ENCODE measurements around the gene NLRP13. TPM values are rescaled to one million over a fixed set of nuclear protein-coding genes. Genes with fewer than 3 reads are reported as not detected.
"Not testable (repeated sequence)": the region's sequence is repeated elsewhere in the genome, so short reads cannot be mapped to it uniquely, and the experiment has no call there.

NLRP13 gene
- total and polyA plus RNA-seq, 2 donors from 2014 or later = not detected

DNA sequence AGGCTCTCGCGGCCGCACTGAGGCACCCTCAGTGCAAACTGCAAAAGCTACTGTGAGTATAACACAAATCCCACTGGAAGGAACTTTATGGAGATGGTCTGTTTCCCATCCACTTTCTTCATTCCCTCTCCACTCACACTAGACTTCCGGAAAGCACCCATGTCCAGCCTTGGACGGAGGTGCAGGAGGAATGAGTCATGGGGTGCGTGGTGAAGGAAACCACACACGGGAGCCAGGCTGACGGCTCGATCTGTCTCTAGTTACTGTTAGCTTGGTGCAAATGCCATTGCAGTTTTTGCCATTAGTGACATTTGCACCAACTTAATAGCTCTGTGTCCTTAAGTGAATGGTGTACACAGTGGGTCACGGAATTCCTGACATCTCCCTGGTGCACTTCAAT, 30.1 kb upstream of the NLRP13 start:
- no peak overlapping the region for H3K27ac ChIP-seq (ENCODE audit: low read depth in 2 of 2, low read length in 2 of 2)
- no peaks in the 10 kb centered on the region for H3K36me3 ChIP-seq (ENCODE audit: control insufficient read depth in 2 of 3, insufficient read depth in 3 of 3, low read length in 3 of 3)
- no peak overlapping the region for H3K4me3 ChIP-seq (ENCODE audit: low read length in 3 of 3)
- H3K9ac ChIP-seq (ENCODE audit: low read length in 3 of 3) = no peak overlapping the region
- FAIRE-seq (no peak), DNase-seq (no peak)
- TF ChIP-seq, protein P1, sequence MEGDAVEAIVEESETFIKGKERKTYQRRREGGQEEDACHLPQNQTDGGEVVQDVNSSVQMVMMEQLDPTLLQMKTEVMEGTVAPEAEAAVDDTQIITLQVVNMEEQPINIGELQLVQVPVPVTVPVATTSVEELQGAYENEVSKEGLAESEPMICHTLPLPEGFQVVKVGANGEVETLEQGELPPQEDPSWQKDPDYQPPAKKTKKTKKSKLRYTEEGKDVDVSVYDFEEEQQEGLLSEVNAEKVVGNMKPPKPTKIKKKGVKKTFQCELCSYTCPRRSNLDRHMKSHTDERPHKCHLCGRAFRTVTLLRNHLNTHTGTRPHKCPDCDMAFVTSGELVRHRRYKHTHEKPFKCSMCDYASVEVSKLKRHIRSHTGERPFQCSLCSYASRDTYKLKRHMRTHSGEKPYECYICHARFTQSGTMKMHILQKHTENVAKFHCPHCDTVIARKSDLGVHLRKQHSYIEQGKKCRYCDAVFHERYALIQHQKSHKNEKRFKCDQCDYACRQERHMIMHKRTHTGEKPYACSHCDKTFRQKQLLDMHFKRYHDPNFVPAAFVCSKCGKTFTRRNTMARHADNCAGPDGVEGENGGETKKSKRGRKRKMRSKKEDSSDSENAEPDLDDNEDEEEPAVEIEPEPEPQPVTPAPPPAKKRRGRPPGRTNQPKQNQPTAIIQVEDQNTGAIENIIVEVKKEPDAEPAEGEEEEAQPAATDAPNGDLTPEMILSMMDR (IDR thresholded peaks at IDR 0.05; ENCODE audit: borderline replicate concordance, extremely low read depth, insufficient read depth) = no peak
- intact Hi-C loops (cut with DNase I) = no loop called here
- H3K4me1 ChIP-seq (ENCODE audit: control insufficient read depth in 2 of 3, insufficient read depth in 2 of 3, low read depth in 1 of 3, low read length in 3 of 3) = no peaks in the 10 kb centered on the region
- H3K9me3 ChIP-seq (ENCODE audit: control insufficient read depth in 2 of 3, insufficient read depth in 1 of 3, low read length in 3 of 3) = no peaks in the 10 kb centered on the region
- H3K27me3 ChIP-seq (ENCODE audit: control insufficient read depth, insufficient read depth, low read length) = no peaks in the 10 kb centered on the region

DNA sequence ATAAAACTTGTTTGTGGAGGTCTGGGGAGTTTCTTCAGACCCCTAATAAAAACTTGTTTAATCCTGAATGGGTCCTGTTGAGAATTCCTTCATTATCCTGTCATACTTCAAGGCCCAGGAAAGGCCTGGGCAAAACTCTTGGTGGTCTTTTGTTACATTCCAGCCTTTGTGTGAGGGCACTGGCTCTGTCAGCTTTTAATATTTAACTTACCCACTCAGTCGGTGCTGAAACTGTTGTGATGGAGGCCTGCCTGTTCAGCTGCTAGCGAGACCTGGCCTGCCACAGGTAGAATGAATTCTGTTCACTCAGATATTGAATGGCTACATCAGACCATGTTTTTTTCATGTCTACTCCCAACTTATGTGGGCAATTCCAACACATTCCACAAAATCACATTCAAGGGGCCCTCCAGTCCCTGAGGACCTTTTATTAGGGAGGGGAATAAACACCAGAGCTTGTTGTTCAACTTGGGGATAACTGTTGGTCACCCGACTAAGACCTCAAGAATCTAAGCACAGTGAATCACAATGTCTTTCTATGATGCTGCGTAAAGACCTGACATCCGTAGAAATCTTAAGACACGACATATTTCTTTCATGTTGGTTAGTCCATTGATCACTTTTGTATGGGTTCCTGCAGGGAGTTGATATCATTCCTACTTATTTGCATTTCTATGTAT, 28.0 kb upstream of the NLRP13 start:
- TF ChIP-seq, protein P1 (IDR thresholded peaks at IDR 0.05; ENCODE audit: borderline replicate concordance, extremely low read depth, insufficient read depth) = no peak
- no peak for FAIRE-seq
- no peaks in the 10 kb centered on the region for H3K4me1 ChIP-seq (ENCODE audit: control insufficient read depth in 2 of 3, insufficient read depth in 2 of 3, low read depth in 1 of 3, low read length in 3 of 3)
- no peaks in the 10 kb centered on the region for H3K27me3 ChIP-seq (ENCODE audit: control insufficient read depth, insufficient read depth, low read length)
- no peak overlapping the region for H3K4me3 ChIP-seq (ENCODE audit: low read length in 3 of 3)
- H3K9me3 ChIP-seq (ENCODE audit: control insufficient read depth in 2 of 3, insufficient read depth in 1 of 3, low read length in 3 of 3) = no peaks in the 10 kb centered on the region
- intact Hi-C loops (cut with DNase I) = no loop called here
- DNase-seq = peak in 2 of 5 donors; percentile 1 to 44
- no peak overlapping the region for H3K27ac ChIP-seq (ENCODE audit: low read depth in 2 of 2, low read length in 2 of 2)
- no peak overlapping the region for H3K9ac ChIP-seq (ENCODE audit: low read length in 3 of 3)
- H3K36me3 ChIP-seq (ENCODE audit: control insufficient read depth in 2 of 3, insufficient read depth in 3 of 3, low read length in 3 of 3) = no peaks in the 10 kb centered on the region

DNA sequence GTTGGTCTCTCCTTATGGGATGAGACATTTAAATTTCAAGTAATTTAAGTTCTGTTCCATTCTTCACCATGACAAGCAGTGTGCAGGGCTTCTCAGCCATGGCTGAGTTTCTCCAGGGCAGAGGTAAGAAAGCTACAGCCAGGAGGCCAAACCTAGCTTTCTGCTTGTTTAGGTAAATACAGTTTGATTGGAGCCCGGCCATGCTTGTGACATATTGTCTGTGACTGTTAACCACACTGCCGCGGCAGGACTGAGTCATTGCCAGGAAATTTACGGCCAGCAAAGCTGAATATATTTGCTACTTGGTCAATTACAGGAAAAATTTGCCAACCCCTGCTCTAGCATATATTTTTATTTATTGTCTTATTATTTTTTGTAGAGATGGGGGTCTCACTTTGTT, 26.2 kb upstream of the NLRP13 start:
- H3K9ac ChIP-seq (ENCODE audit: low read length in 3 of 3) = no peak overlapping the region
- H3K27ac ChIP-seq (ENCODE audit: low read depth in 2 of 2, low read length in 2 of 2) = no peak overlapping the region
- TF ChIP-seq, protein P1 (IDR thresholded peaks at IDR 0.05; ENCODE audit: borderline replicate concordance, extremely low read depth, insufficient read depth) = no peak
- H3K9me3 ChIP-seq (ENCODE audit: control insufficient read depth in 2 of 3, insufficient read depth in 1 of 3, low read length in 3 of 3) = no peaks in the 10 kb centered on the region
- H3K27me3 ChIP-seq (ENCODE audit: control insufficient read depth, insufficient read depth, low read length) = no peaks in the 10 kb centered on the region
- peak in 1 of 5 donors; percentile 1 for DNase-seq
- H3K4me3 ChIP-seq (ENCODE audit: low read length in 3 of 3) = no peak overlapping the region
- H3K4me1 ChIP-seq (ENCODE audit: control insufficient read depth in 2 of 3, insufficient read depth in 2 of 3, low read depth in 1 of 3, low read length in 3 of 3) = no peaks in the 10 kb centered on the region
- intact Hi-C loops (cut with DNase I) = no loop called here
- FAIRE-seq = no peak
- H3K36me3 ChIP-seq (ENCODE audit: control insufficient read depth in 2 of 3, insufficient read depth in 3 of 3, low read length in 3 of 3) = no peaks in the 10 kb centered on the region

GRCh38 chr19:55956431-55956830, 24.3 kb upstream of the NLRP13 start:
- no peak for FAIRE-seq
- TF ChIP-seq, protein P1 (IDR thresholded peaks at IDR 0.05; ENCODE audit: borderline replicate concordance, extremely low read depth, insufficient read depth) = no peak

GRCh38 chr19:55950566-55950965, 18.4 kb upstream of the NLRP13 start:
- H3K9me3 ChIP-seq (ENCODE audit: control insufficient read depth in 2 of 3, insufficient read depth in 1 of 3, low read length in 3 of 3); H3K27me3 ChIP-seq (ENCODE audit: control insufficient read depth, insufficient read depth, low read length); H3K4me3 ChIP-seq (ENCODE audit: low read length in 3 of 3); intact Hi-C loops (cut with DNase I); DNase-seq; FAIRE-seq; H3K36me3 ChIP-seq (ENCODE audit: control insufficient read depth in 2 of 3, insufficient read depth in 3 of 3, low read length in 3 of 3); H3K4me1 ChIP-seq (ENCODE audit: control insufficient read depth in 2 of 3, insufficient read depth in 2 of 3, low read depth in 1 of 3, low read length in 3 of 3); H3K27ac ChIP-seq (ENCODE audit: low read depth in 2 of 2, low read length in 2 of 2); H3K9ac ChIP-seq (ENCODE audit: low read length in 3 of 3): not testable (repeated sequence)

More at GRCh38 chr19:55956431-55956830, 24.3 kb upstream of the NLRP13 start:
- Histone ChIP-seq H3K4me3 (ENCODE audit: low read length in 3 of 3) (no peak overlapping the region), H3K27ac (ENCODE audit: low read depth in 2 of 2, low read length in 2 of 2) (no peak overlapping the region), H3K9ac (ENCODE audit: low read length in 3 of 3) (no peak overlapping the region), H3K36me3 (ENCODE audit: control insufficient read depth in 2 of 3, insufficient read depth in 3 of 3, low read length in 3 of 3) (no peaks in the 10 kb centered on the region), H3K27me3 (ENCODE audit: control insufficient read depth, insufficient read depth, low read length) (no peaks in the 10 kb centered on the region), H3K4me1 (ENCODE audit: control insufficient read depth in 2 of 3, insufficient read depth in 2 of 3, low read depth in 1 of 3, low read length in 3 of 3) (no peaks in the 10 kb centered on the region), H3K9me3 (ENCODE audit: control insufficient read depth in 2 of 3, insufficient read depth in 1 of 3, low read length in 3 of 3) (no peaks in the 10 kb centered on the region)
- no peak for DNase-seq
- intact Hi-C loops (cut with DNase I) = no loop called here
